ENCODE results near the gene ABCB4.

DNA sequence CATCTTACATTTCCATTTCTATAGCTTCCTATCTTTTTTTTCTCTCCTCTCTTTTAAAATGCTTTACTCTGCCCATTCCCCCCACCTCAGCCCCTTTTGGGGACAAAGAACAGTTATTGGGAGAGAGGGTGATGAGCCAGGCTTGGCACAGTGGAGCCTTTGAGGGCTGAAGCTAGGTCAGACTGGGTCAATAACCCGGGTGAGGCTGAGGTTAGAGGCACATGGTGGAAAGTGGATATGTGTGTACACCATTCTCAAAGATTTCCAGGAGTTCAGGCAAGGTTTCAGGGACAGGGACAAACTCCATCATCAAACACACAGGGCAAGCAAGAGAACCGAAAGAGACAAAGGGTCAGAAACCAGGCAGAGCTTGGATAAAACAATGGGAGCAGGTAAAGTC lies 11.5 kb downstream of the ABCB4 start:
- TF ChIP-seq, protein P1, sequence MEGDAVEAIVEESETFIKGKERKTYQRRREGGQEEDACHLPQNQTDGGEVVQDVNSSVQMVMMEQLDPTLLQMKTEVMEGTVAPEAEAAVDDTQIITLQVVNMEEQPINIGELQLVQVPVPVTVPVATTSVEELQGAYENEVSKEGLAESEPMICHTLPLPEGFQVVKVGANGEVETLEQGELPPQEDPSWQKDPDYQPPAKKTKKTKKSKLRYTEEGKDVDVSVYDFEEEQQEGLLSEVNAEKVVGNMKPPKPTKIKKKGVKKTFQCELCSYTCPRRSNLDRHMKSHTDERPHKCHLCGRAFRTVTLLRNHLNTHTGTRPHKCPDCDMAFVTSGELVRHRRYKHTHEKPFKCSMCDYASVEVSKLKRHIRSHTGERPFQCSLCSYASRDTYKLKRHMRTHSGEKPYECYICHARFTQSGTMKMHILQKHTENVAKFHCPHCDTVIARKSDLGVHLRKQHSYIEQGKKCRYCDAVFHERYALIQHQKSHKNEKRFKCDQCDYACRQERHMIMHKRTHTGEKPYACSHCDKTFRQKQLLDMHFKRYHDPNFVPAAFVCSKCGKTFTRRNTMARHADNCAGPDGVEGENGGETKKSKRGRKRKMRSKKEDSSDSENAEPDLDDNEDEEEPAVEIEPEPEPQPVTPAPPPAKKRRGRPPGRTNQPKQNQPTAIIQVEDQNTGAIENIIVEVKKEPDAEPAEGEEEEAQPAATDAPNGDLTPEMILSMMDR (IDR thresholded peaks at IDR 0.05): no peak
- no peak for TF ChIP-seq POLR2A (IDR thresholded peaks at IDR 0.05)

All from lower leg skin (tissue), 3 donors.